Common myeloid progenitor, CD34-positive (primary cell): ENCODE results near the gene FRS2.

Source experiments
- CTCF ChIA-PET: fragments of 350-600 bp; sonication (Branson Sonifier 250); formaldehyde crosslinking; loops from one replicate; lab custom pipeline; 2021; ENCODE audit warnings: antibody characterized with exemption; lab: Charles Lee
- POLR2A ChIA-PET: fragments of 350-600 bp; sonication (Branson Sonifier 250); formaldehyde crosslinking; loops from one replicate; lab custom pipeline; 2021; ENCODE audit warnings: antibody characterized with exemption; lab: Charles Lee
- DNase-seq, 3 donors: peaks; one replicate each; pipeline versions ENCODE4 v3.0.0 to v3.0.0-alpha.2; 2013
- H3K27ac ChIP-seq, 2 experiments: 1 replicate in 1 of 2; 2 replicates in 1 of 2; pipeline ENCODE4 v1.7.0; 2013; ENCODE audit warnings: inconsistent platforms in 2 of 2, low read length in 2 of 2, mild to moderate bottlenecking in 2 of 2, low read depth in 1 of 2, moderate library complexity in 1 of 2; ENCODE audit not compliant: severe bottlenecking in 2 of 2, insufficient read depth in 1 of 2, poor library complexity in 1 of 2
- H3K27me3 ChIP-seq, 5 experiments: replicated peaks in 2 of 5; 1 replicate in 3 of 5; 2 replicates in 2 of 5; pipeline versions ENCODE4 v1.6.1 to v1.7.0; 2013; ENCODE audit warnings: low read length in 4 of 5, mild to moderate bottlenecking in 2 of 5, moderate library complexity in 2 of 5, inconsistent platforms in 1 of 5; ENCODE audit not compliant: insufficient read depth in 5 of 5, control insufficient read depth in 4 of 5
- H3K36me3 ChIP-seq, 4 experiments: 1 replicate in 2 of 4; 2 replicates in 2 of 4; pipeline versions ENCODE4 v1.6.1 to v1.7.0; 2013; ENCODE audit warnings: low read length in 3 of 4, control low read depth in 1 of 4, mild to moderate bottlenecking in 1 of 4; ENCODE audit not compliant: control insufficient read depth in 4 of 4, insufficient read depth in 4 of 4
- H3K4me1 ChIP-seq, 4 experiments: 1 replicate in 3 of 4; 2 replicates in 1 of 4; pipeline versions ENCODE4 v1.6.1 to v1.7.1; 2013; ENCODE audit warnings: low read length in 3 of 4, mild to moderate bottlenecking in 3 of 4, control low read depth in 1 of 4, inconsistent platforms in 1 of 4, moderate library complexity in 1 of 4; ENCODE audit not compliant: control insufficient read depth in 4 of 4, insufficient read depth in 4 of 4; ENCODE audit errors: control extremely low read depth in 1 of 4
- H3K4me3 ChIP-seq, 7 experiments: 1 replicate in 4 of 7; 2 replicates in 3 of 7; pipeline versions ENCODE4 v1.5.1 to v1.7.0; 2013; ENCODE audit warnings: mild to moderate bottlenecking in 7 of 7, low read length in 6 of 7, moderate library complexity in 6 of 7, inconsistent platforms in 2 of 7, low read depth in 2 of 7, control low read depth in 1 of 7; ENCODE audit not compliant: insufficient read depth in 4 of 7, control insufficient read depth in 1 of 7; ENCODE audit errors: extremely low read depth in 1 of 7
- H3K9me3 ChIP-seq, 5 experiments: 1 replicate in 4 of 5; 2 replicates in 1 of 5; pipeline versions ENCODE4 v1.6.1 to v1.7.1; 2013; ENCODE audit warnings: low read length in 4 of 5, mild to moderate bottlenecking in 2 of 5, inconsistent platforms in 1 of 5, low read depth in 1 of 5, moderate library complexity in 1 of 5; ENCODE audit not compliant: control insufficient read depth in 4 of 5, insufficient read depth in 2 of 5; ENCODE audit errors: control extremely low read depth in 1 of 5
- WGBS: methylation state at CpG from one replicate; pipeline ENCODE4 v1.1.5; 2013; ENCODE audit not compliant: insufficient coverage; 5-methylcytosine and 5-hydroxymethylcytosine counted together

The FRS2 gene

GRCh38 chr12:69613351-69613750 is 143.2 kb downstream of the FRS2 start:
- Histone ChIP-seq H3K27ac (no peak overlapping the region), H3K9me3 (no peaks in the 10 kb centered on the region), H3K27me3 (no peaks in the 10 kb centered on the region), H3K36me3 (no peaks in the 10 kb centered on the region), H3K4me1 (peaks cover 0 to 6% (median 0%) of the 10 kb centered on the region in 4 experiments), H3K4me3 (no peak overlapping the region)
- POLR2A ChIA-PET = no interaction called here
- no peak for DNase-seq
- CTCF ChIA-PET = no interaction called here

GRCh38 chr12:69616025-69616424 is 145.8 kb downstream of the FRS2 start:
- H3K27ac ChIP-seq = no peak overlapping the region
- no peaks in the 10 kb centered on the region for H3K27me3 ChIP-seq
- H3K36me3 ChIP-seq = no peaks in the 10 kb centered on the region
- no peak for DNase-seq
- POLR2A ChIA-PET = no interaction called here
- no peak overlapping the region for H3K4me3 ChIP-seq
- H3K4me1 ChIP-seq = no peaks in the 10 kb centered on the region
- WGBS = 94% methylated on average over 11 of the region's 14 CpGs
- no peaks in the 10 kb centered on the region for H3K9me3 ChIP-seq
- CTCF ChIA-PET = no interaction called here

- Histone ChIP-seq H3K27ac (no peak overlapping the region), H3K4me1 (no peaks in the 10 kb centered on the region), H3K36me3 (no peaks in the 10 kb centered on the region), H3K27me3 (no peaks in the 10 kb centered on the region), H3K4me3 (no peak overlapping the region), H3K9me3 (no peaks in the 10 kb centered on the region)
- no peak for DNase-seq
- POLR2A ChIA-PET = no interaction called here
- CTCF ChIA-PET = interaction anchor here (1.1 to 5.9 kb wide), 2 partner anchors 20 to 230 kb away, joined by 4 to 30 read pairs; no protein-coding TSS in a partner anchor
- 64% methylated on average over 3 of the region's 6 CpGs for WGBS
These were observed 148.9 kb downstream of the FRS2 start for GRCh38 chr12:69619050-69619449.

- no peaks in the 10 kb centered on the region for H3K36me3 ChIP-seq
- H3K9me3 ChIP-seq = no peaks in the 10 kb centered on the region
- H3K4me3 ChIP-seq = no peak overlapping the region
- no peaks in the 10 kb centered on the region for H3K4me1 ChIP-seq
- no peaks in the 10 kb centered on the region for H3K27me3 ChIP-seq
- DNase-seq = no peak
- ChIA-PET CTCF (interaction anchor here (5.9 kb wide), 1 partner anchor 19 kb away, joined by 30 read pairs; no protein-coding TSS in a partner anchor), POLR2A (no interaction called here)
- no peak overlapping the region for H3K27ac ChIP-seq
- 100% methylated on average over 2 of the region's 4 CpGs for WGBS
These were observed 149.9 kb downstream of the FRS2 start for GRCh38 chr12:69620077-69620476.

GRCh38 chr12:69620921-69621320 is 150.7 kb downstream of the FRS2 start:
- Histone ChIP-seq H3K4me3 (no peak overlapping the region), H3K27ac (no peak overlapping the region), H3K27me3 (no peaks in the 10 kb centered on the region), H3K4me1 (no peaks in the 10 kb centered on the region), H3K36me3 (no peaks in the 10 kb centered on the region), H3K9me3 (no peaks in the 10 kb centered on the region)
- POLR2A ChIA-PET = no interaction called here
- 100% methylated on average over 2 of the region's 2 CpGs for WGBS
- no peak for DNase-seq
- CTCF ChIA-PET = interaction anchor here (5.9 kb wide), 1 partner anchor 18 kb away, joined by 30 read pairs; no protein-coding TSS in a partner anchor

GRCh38 chr12:69621551-69621950 is 151.4 kb downstream of the FRS2 start:
- H3K9me3 ChIP-seq = no peaks in the 10 kb centered on the region
- no peak overlapping the region for H3K4me3 ChIP-seq
- no peaks in the 10 kb centered on the region for H3K27me3 ChIP-seq
- H3K27ac ChIP-seq = no peak overlapping the region
- DNase-seq = no peak
- WGBS = 89% methylated on average over 1 of the region's 2 CpGs
- ChIA-PET CTCF (interaction anchor here (0.6 to 5.9 kb wide), 4 partner anchors 16 to 218 kb away, joined by 3 to 30 read pairs (median 3); no protein-coding TSS in a partner anchor), POLR2A (no interaction called here)
- H3K36me3 ChIP-seq = no peaks in the 10 kb centered on the region
- H3K4me1 ChIP-seq = no peaks in the 10 kb centered on the region

- Histone ChIP-seq H3K27ac (no peak overlapping the region), H3K4me3 (no peak overlapping the region), H3K27me3 (no peaks in the 10 kb centered on the region), H3K4me1 (no peaks in the 10 kb centered on the region), H3K9me3 (no peaks in the 10 kb centered on the region), H3K36me3 (no peaks in the 10 kb centered on the region)
- WGBS = 83% methylated on average over 11 of the region's 13 CpGs
- DNase-seq = peak; percentile 51 to 82 (median 67)
- POLR2A ChIA-PET = no interaction called here
- CTCF ChIA-PET = no interaction called here
These were observed 153.8 kb downstream of the FRS2 start for GRCh38 chr12:69623970-69624369.
